NCI-H510A treated with DMSO at 0.1 percent for 48 hours (cell line): ENCODE results near the gene EMP2.
"Not testable (repeated sequence)": the region's sequence is repeated elsewhere in the genome, so short reads cannot be mapped to it uniquely, and the experiment has no call there.

Source experiments
- DNase-seq: peaks from one replicate; lab custom pipeline; 2025; lab: John Stamatoyannopoulos, UW

Gene EMP2

GRCh38 chr16:10552281-10552680, 28.1 kb downstream of the EMP2 start:
- no peak for DNase-seq

- DNase-seq, result no peak
Measured at GRCh38 chr16:10551881-10552280, 28.5 kb downstream of the EMP2 start.

- DNase-seq, result no peak
Measured at GRCh38 chr16:10548404-10548803, 32.0 kb downstream of the EMP2 start.

- DNase-seq, result no peak
Measured at GRCh38 chr16:10547708-10548107, 32.7 kb downstream of the EMP2 start.

GRCh38 chr16:10543231-10543977, 37.0 kb downstream of the EMP2 start:
- no peak for DNase-seq

GRCh38 chr16:10541366-10541765, 39.0 kb downstream of the EMP2 start:
- no peak for DNase-seq

- DNase-seq, result no peak
Measured at GRCh38 chr16:10539793-10540192, 40.6 kb downstream of the EMP2 start.

- DNase-seq, result no peak
Measured at GRCh38 chr16:10539236-10539635, 41.2 kb downstream of the EMP2 start.

GRCh38 chr16:10538583-10538982, 41.8 kb downstream of the EMP2 start:
- DNase-seq, result no peak

GRCh38 chr16:10537946-10538345, 42.5 kb downstream of the EMP2 start:
- DNase-seq, result no peak

GRCh38 chr16:10536814-10537389, 43.5 kb downstream of the EMP2 start:
- no peak for DNase-seq

GRCh38 chr16:10536328-10536727, 44.1 kb downstream of the EMP2 start:
- not testable (repeated sequence) for DNase-seq

GRCh38 chr16:10535461-10535860, 44.9 kb downstream of the EMP2 start:
- no peak for DNase-seq

- DNase-seq, result no peak
Measured at GRCh38 chr16:10534748-10535147, 45.6 kb downstream of the EMP2 start.

GRCh38 chr16:10533612-10534011, 46.8 kb downstream of the EMP2 start:
- not testable (repeated sequence) for DNase-seq

- DNase-seq, result no peak
Measured at GRCh38 chr16:10531582-10531981, 48.8 kb downstream of the EMP2 start.

- no peak for DNase-seq
Measured at GRCh38 chr16:10530685-10531084, 49.7 kb downstream of the EMP2 start.

- no peak for DNase-seq
Measured at GRCh38 chr16:10529895-10530669, 50.3 kb downstream of the EMP2 start.

- DNase-seq, result no peak
Measured at GRCh38 chr16:10528635-10529034, 51.8 kb downstream of the EMP2 start.

GRCh38 chr16:10526962-10527361, 53.4 kb downstream of the EMP2 start:
- no peak for DNase-seq

- DNase-seq, result no peak
Measured at GRCh38 chr16:10525214-10525825, 55.1 kb downstream of the EMP2 start.

- no peak for DNase-seq
Measured at GRCh38 chr16:10522966-10523365, 57.4 kb downstream of the EMP2 start.
